Activated T-cell treated with anti-CD3 and anti-CD28 coated beads, Interleukin-2, amount 50 U/mL, for 4 hours (primary cell): ENCODE data around the gene PHOX2B. TPM values are rescaled to one million over a fixed set of nuclear protein-coding genes. Genes with fewer than 3 reads are reported as not detected.
"Not testable (repeated sequence)": the region's sequence is repeated elsewhere in the genome, so short reads cannot be mapped to it uniquely, and the experiment has no call there.

ENCODE experiments used
- ATAC-seq, 2 donors: fragments of 200-7000 bp; cut with Tn5 transposase; one replicate each; pipeline ENCODE4 v1.10.0; 2021
- DNase-seq: peaks from one replicate; pipeline ENCODE4 v3.0.0-alpha.2; 2020
- H3K27me3 Mint-ChIP-seq: one replicate; pipeline ENCODE4 v1.8.0; 2021; ENCODE audit warnings: low read depth, mixed read lengths
- H3K36me3 Mint-ChIP-seq: one replicate; pipeline ENCODE4 v1.8.0; 2022; ENCODE audit warnings: mixed read lengths; ENCODE audit not compliant: insufficient read depth
- H3K4me1 Mint-ChIP-seq: one replicate; pipeline ENCODE4 v1.8.0; 2021; ENCODE audit warnings: low read depth, mixed read lengths
- H3K4me3 Mint-ChIP-seq: one replicate; pipeline ENCODE4 v1.8.0; 2021; ENCODE audit warnings: mild to moderate bottlenecking, moderate library complexity, mixed read lengths
- H3K9me3 Mint-ChIP-seq: one replicate; pipeline ENCODE4 v1.8.0; 2021; ENCODE audit warnings: mixed read lengths
- total RNA-seq, 3 donors: library from RNA; stranded (reverse); gene quantifications; one replicate each; pipeline ENCODE4 v1.2.1, GENCODE V29; 2021

The PHOX2B gene
- total RNA-seq, 3 donors from 2014 or later = not detected

DNA sequence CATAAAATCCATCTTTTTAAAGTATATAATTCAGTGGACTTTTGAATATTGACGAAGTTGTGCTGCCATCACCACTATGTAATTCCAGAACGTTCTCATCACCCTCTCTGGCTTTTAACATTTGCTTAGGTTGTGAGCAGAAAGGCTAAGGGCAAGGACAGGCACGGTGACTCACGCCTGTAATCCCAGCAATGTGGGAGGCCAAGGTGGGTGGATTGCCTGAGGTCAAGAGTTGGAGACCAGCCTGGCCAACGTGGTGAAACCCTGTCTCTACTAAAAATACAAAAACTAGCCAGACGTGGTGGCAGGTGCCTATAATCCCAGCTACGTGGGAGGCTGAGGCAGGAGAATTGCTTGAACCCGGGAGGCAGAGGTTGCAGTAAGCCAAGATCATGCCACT lies 11.0 kb downstream of the PHOX2B start:
- peaks cover 15% of the 10 kb centered on the region for H3K27me3 Mint-ChIP-seq
- not testable (repeated sequence) for H3K36me3 Mint-ChIP-seq, H3K4me3 Mint-ChIP-seq, H3K4me1 Mint-ChIP-seq, H3K9me3 Mint-ChIP-seq, ATAC-seq, DNase-seq

- Mint-ChIP-seq H3K9me3 (no peaks in the 10 kb centered on the region), H3K27me3 (peaks cover 8% of the 10 kb centered on the region), H3K4me3 (no peak overlapping the region), H3K36me3 (no peaks in the 10 kb centered on the region), H3K4me1 (no peaks in the 10 kb centered on the region)
- ATAC-seq = no peak
- no peak for DNase-seq
These were observed 14.2 kb downstream of the PHOX2B start for GRCh38 chr4:41734371-41734770.

GRCh38 chr4:41731569-41732126 lies 16.9 kb downstream of the PHOX2B start:
- H3K4me3 Mint-ChIP-seq = no peak overlapping the region
- no peaks in the 10 kb centered on the region for H3K36me3 Mint-ChIP-seq
- ATAC-seq (no peak), DNase-seq (no peak)
- H3K27me3 Mint-ChIP-seq = peaks cover 8% of the 10 kb centered on the region
- H3K9me3 Mint-ChIP-seq = no peaks in the 10 kb centered on the region
- H3K4me1 Mint-ChIP-seq = no peaks in the 10 kb centered on the region

GRCh38 chr4:41728573-41728913 lies 20.0 kb downstream of the PHOX2B start:
- no peak overlapping the region for H3K4me3 Mint-ChIP-seq
- H3K9me3 Mint-ChIP-seq = peaks cover 6% of the 10 kb centered on the region
- H3K27me3 Mint-ChIP-seq = peaks cover 6% of the 10 kb centered on the region
- ATAC-seq = no peak
- no peaks in the 10 kb centered on the region for H3K36me3 Mint-ChIP-seq
- no peaks in the 10 kb centered on the region for H3K4me1 Mint-ChIP-seq
- DNase-seq = no peak

DNA sequence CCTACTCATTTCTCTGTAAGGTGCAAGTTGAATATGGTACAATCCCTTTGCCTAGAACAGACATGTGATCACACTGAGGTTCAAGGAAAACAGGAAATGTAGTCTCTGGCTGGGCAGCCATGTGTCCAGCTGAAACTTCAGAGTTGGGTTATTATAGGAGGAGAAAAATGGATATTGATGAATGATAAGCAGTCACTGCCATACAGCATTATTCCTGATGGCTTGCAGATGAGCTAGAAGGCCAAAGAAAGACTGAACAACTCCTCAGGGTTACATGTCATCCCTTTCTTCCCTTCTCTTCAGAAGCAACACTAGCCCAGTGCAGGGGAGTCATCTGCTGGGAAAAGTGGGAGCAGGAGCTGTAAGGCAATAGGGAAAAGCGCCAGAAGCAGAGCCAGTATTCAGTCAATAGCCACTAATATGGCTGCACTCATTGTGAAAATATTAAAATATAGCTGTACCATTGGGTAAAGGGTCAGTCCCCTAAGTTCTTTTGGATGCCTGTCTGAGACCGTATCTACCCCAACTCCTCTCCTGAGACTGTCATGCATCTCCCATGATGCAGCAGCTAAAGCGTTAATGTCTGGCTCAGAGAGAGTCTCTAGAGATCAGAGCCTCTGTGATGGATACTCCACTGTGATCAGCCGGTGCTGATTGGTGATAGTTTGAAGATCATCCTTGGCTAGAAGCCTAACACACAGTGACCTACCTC lies 20.5 kb downstream of the PHOX2B start:
- Mint-ChIP-seq H3K27me3 (peaks cover 6% of the 10 kb centered on the region), H3K36me3 (no peaks in the 10 kb centered on the region), H3K9me3 (peaks cover 6% of the 10 kb centered on the region), H3K4me3 (no peak overlapping the region), H3K4me1 (no peaks in the 10 kb centered on the region)
- ATAC-seq = no peak
- DNase-seq = no peak

- H3K9me3 Mint-ChIP-seq = peaks cover 6% of the 10 kb centered on the region
- peaks cover under 1% of the 10 kb centered on the region for H3K27me3 Mint-ChIP-seq
- no peak for ATAC-seq
- no peak overlapping the region for H3K4me3 Mint-ChIP-seq
- no peaks in the 10 kb centered on the region for H3K4me1 Mint-ChIP-seq
- no peak for DNase-seq
- no peaks in the 10 kb centered on the region for H3K36me3 Mint-ChIP-seq
These were observed 23.3 kb downstream of the PHOX2B start for GRCh38 chr4:41725254-41725653.

DNA sequence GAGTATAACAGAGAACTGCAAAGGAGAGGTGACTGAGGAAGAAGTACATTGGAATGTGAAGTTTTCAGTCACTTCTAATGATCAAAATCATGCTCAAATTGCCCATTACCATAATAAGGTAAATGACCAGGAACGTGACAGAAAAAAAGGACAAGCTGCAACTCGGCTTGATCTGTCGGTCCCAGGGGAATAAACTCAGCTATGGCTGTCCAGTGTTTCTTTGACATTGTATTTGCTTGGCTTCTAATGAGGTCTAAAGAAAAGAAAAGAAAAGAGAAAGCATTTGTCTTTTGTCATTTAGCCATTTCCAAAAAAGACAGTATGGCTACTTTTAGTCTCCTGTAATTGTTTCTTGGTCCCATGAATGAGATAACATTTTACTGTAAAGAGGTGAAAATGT lies 25.2 kb downstream of the PHOX2B start:
- Mint-ChIP-seq H3K27me3 (peaks cover 4% of the 10 kb centered on the region), H3K9me3 (peaks cover 6% of the 10 kb centered on the region), H3K4me1 (no peaks in the 10 kb centered on the region), H3K4me3 (no peak overlapping the region), H3K36me3 (no peaks in the 10 kb centered on the region)
- no peak for ATAC-seq
- no peak for DNase-seq

DNA sequence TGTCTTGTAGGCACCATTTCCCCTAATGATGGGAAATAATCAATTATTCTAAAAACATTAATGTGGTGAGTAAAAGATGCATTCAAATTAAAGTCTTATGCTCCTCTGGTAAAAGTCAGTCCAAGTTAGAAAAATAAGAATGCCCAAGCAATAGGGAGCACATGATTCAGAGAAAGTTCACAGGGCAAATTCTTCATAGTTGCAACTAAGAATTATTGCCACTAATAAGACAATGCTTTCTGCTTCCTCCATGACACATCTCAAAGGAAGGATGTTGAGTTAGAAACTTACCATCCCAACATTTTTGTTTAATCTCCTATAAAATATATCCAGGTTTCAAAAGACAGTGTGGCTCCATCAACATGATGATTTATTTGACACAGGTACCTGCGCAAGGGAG lies 26.3 kb downstream of the PHOX2B start:
- Mint-ChIP-seq H3K4me1 (no peaks in the 10 kb centered on the region), H3K4me3 (no peak overlapping the region), H3K27me3 (peaks cover 4% of the 10 kb centered on the region), H3K9me3 (peaks cover 6% of the 10 kb centered on the region), H3K36me3 (no peaks in the 10 kb centered on the region)
- ATAC-seq = no peak
- no peak for DNase-seq

DNA sequence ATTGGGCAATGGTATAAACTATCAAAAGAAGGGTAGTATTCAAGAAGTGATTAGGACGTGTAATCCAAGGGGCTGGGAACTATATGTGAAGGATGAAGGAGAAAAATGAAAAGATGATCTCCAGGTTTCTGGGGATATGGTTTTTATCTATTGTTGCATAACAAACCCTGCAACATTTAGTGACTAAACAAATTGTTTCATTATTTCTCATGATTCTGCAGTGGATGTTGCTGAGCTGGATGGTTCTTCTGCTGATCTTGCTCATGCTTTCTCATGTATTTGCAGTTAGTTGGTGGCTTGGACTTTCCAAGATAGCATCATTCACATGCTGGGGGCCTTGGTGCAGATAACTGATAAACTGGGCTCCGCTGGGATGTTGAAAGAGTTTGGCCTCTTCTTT lies 29.1 kb downstream of the PHOX2B start:
- Mint-ChIP-seq H3K36me3 (no peaks in the 10 kb centered on the region), H3K27me3 (peaks cover 4% of the 10 kb centered on the region), H3K4me1 (no peaks in the 10 kb centered on the region), H3K4me3 (no peak overlapping the region), H3K9me3 (no peaks in the 10 kb centered on the region)
- ATAC-seq (no peak), DNase-seq (no peak)

GRCh38 chr4:41718907-41719306 lies 29.6 kb downstream of the PHOX2B start:
- DNase-seq (no peak), ATAC-seq (no peak)
- H3K9me3 Mint-ChIP-seq = no peaks in the 10 kb centered on the region
- H3K4me1 Mint-ChIP-seq = no peaks in the 10 kb centered on the region
- no peak overlapping the region for H3K4me3 Mint-ChIP-seq
- peaks cover 4% of the 10 kb centered on the region for H3K27me3 Mint-ChIP-seq
- no peaks in the 10 kb centered on the region for H3K36me3 Mint-ChIP-seq

DNA sequence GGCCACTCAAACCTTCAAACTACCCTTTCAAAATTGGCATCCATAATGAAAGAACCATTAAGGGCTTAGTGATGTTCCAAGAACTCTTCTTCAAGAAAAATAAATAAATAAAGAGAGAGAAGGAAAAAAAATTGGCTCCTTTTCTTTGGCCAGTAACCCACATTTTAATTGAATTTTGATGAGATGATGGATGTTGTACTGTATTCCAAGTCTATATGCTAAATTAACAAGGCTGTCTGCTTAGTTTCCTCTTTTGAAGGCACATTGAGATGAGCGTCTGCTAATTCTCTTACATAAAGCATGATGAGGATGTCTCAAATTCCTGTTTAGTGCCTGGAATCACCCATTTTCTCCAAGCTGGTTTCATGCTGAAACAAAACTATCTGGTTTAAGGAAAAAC lies 33.4 kb downstream of the PHOX2B start:
- ATAC-seq = no peak
- H3K4me3 Mint-ChIP-seq = no peak overlapping the region

GRCh38 chr4:41714364-41715000 lies 34.0 kb downstream of the PHOX2B start:
- Mint-ChIP-seq H3K27me3 (peaks cover 2% of the 10 kb centered on the region), H3K4me3 (no peak overlapping the region), H3K9me3 (peaks cover 5% of the 10 kb centered on the region), H3K4me1 (no peaks in the 10 kb centered on the region), H3K36me3 (no peaks in the 10 kb centered on the region)
- no peak for ATAC-seq
- DNase-seq = no peak

More for the DNA sequence above, 33.4 kb downstream of the PHOX2B start:
- Mint-ChIP-seq H3K27me3 (peaks cover 6% of the 10 kb centered on the region), H3K4me1 (no peaks in the 10 kb centered on the region), H3K9me3 (peaks cover 5% of the 10 kb centered on the region), H3K36me3 (no peaks in the 10 kb centered on the region)
- no peak for DNase-seq

GRCh38 chr4:41713768-41714167 lies 34.8 kb downstream of the PHOX2B start:
- H3K9me3 Mint-ChIP-seq = peaks cover 5% of the 10 kb centered on the region
- DNase-seq (no peak), ATAC-seq (no peak)
- H3K27me3 Mint-ChIP-seq = peaks cover 2% of the 10 kb centered on the region
- no peaks in the 10 kb centered on the region for H3K36me3 Mint-ChIP-seq
- no peaks in the 10 kb centered on the region for H3K4me1 Mint-ChIP-seq
- no peak overlapping the region for H3K4me3 Mint-ChIP-seq

GRCh38 chr4:41712425-41712824 lies 36.1 kb downstream of the PHOX2B start:
- Mint-ChIP-seq H3K4me3 (no peak overlapping the region), H3K4me1 (no peaks in the 10 kb centered on the region), H3K9me3 (peaks cover 5% of the 10 kb centered on the region), H3K36me3 (no peaks in the 10 kb centered on the region), H3K27me3 (peaks cover 2% of the 10 kb centered on the region)
- no peak for DNase-seq
- ATAC-seq = no peak

GRCh38 chr4:41711654-41712053 lies 36.9 kb downstream of the PHOX2B start:
- DNase-seq, H3K9me3 Mint-ChIP-seq, H3K36me3 Mint-ChIP-seq, ATAC-seq, H3K4me1 Mint-ChIP-seq, H3K27me3 Mint-ChIP-seq, H3K4me3 Mint-ChIP-seq: not testable (repeated sequence)
